SJSA1 (cell line): Measurements from ENCODE around the gene QPCTL. TPM values are rescaled to one million over a fixed set of nuclear protein-coding genes. Genes with fewer than 3 reads are reported as not detected.
"Not testable (repeated sequence)": the region's sequence is repeated elsewhere in the genome, so short reads cannot be mapped to it uniquely, and the experiment has no call there.

Source experiments
- DNase-seq, 2 experiments: peaks; one replicate each; pipeline ENCODE4 v3.0.0-alpha.2; 2015 to 2020; ENCODE audit warnings: low spot score in 2 of 2, low read depth in 1 of 2
- H3K27ac ChIP-seq: fragments of 250-450 bp; sonication (Bioruptor Pico); 2 replicates; pipeline ENCODE4 v1.5.1; 2020; ENCODE audit warnings: mild to moderate bottlenecking, moderate library complexity
- H3K27me3 ChIP-seq: fragments of 250-450 bp; sonication (Bioruptor Pico); replicated peaks from 2 replicates; pipeline ENCODE4 v1.5.1; 2020; ENCODE audit warnings: mild to moderate bottlenecking, moderate library complexity
- H3K36me3 ChIP-seq: fragments of 250-450 bp; sonication (Bioruptor Pico); 2 replicates; pipeline ENCODE4 v1.5.1; 2020; ENCODE audit warnings: mild to moderate bottlenecking
- H3K4me1 ChIP-seq: fragments of 250-450 bp; sonication (Bioruptor Pico); replicated peaks from 2 replicates; pipeline ENCODE4 v1.6.1; 2021; ENCODE audit warnings: mild to moderate bottlenecking
- H3K4me3 ChIP-seq: fragments of 250-450 bp; sonication (Bioruptor Pico); 2 replicates; pipeline ENCODE4 v1.5.1; 2020; ENCODE audit warnings: mild to moderate bottlenecking
- H3K9me3 ChIP-seq: fragments of 250-450 bp; sonication (Bioruptor Pico); replicated peaks from 2 replicates; pipeline ENCODE4 v1.5.1; 2020; ENCODE audit warnings: mild to moderate bottlenecking
- total RNA-seq: library from RNA; depleted of rRNA; stranded (reverse); fragments of >200 nt; shearing (Covaris generic); gene quantifications from 2 replicates; pipeline ENCODE4 v1.2.3, GENCODE V29; 2014

The QPCTL gene
- total RNA-seq, 1 experiment from 2014 or later: 11.6 TPM

- Histone ChIP-seq H3K36me3 (no peaks in the 10 kb centered on the region; the same call in 1 of the 2 replicates), H3K27ac (no peak overlapping the region), H3K4me3 (no peak overlapping the region), H3K9me3 (no peaks in the 10 kb centered on the region), H3K27me3 (no peaks in the 10 kb centered on the region), H3K4me1 (peaks cover 11% of the 10 kb centered on the region)
- no peak for DNase-seq
Observed at GRCh38 chr19:45663800-45664199, 28.7 kb upstream of the QPCTL start.

GRCh38 chr19:45664575-45664974 is 27.9 kb upstream of the QPCTL start:
- H3K36me3 ChIP-seq: no peaks in the 10 kb centered on the region; the same call in 1 of the 2 replicates
- H3K4me3 ChIP-seq: no peak overlapping the region

DNA sequence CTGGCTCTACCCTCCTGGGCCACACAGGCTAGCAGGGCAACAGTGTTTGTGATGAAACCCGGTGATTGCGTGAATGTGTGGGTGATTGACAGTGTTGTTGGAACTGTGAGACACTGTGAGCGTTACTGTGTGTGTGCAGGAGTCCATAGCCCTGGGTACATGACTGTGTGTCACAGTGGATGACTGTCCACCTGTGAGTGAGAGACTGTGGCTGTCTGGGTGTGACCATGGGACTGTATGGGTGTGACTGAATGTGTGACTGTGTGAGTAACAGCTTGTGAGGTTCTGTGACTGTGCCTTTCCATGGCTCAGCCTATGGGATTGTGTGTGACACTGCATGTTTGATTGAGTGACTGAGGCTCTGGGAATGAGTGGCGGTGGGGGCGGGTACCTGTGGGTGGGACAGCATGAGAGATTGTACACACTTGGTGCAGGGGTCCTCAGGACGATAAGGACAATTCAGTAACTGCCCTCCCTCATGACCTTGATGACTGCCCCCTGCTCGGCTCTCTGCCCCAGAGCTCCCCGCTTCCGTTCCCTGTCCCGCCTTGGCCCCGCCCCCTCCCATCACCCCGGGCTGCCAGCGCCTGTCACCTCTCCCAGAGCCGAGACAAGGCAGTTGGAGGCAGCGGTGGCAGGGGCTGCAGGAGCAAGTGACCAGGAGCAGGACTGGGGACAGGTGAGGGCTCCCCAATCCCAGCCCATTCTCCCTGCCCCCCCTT is 24.7 kb upstream of the QPCTL start, which contains the start of gene GIPR:
GIPR (plus strand) TSS at position 602 of the 722 bp plus-strand sequence. CDS start 1,300 bp downstream, outside the sequence.
- Histone ChIP-seq H3K27me3 (no peaks in the 10 kb centered on the region), H3K27ac (peak within 1 kb of the TSS; percentile 28; the same call in 1 of the 2 replicates), H3K36me3 (no peaks in the 10 kb centered on the region; the same call in 1 of the 2 replicates), H3K9me3 (no peaks in the 10 kb centered on the region), H3K4me1 (peaks cover 18% of the 10 kb centered on the region), H3K4me3 (peak within 1 kb of the TSS; percentile 40)
- peak; percentile 31 to 69 for DNase-seq

More at GRCh38 chr19:45664575-45664974, 27.9 kb upstream of the QPCTL start:
- Histone ChIP-seq H3K4me1 (peaks cover 18% of the 10 kb centered on the region), H3K27me3 (no peaks in the 10 kb centered on the region), H3K27ac (no peak overlapping the region), H3K9me3 (no peaks in the 10 kb centered on the region)
- DNase-seq: no peak

GRCh38 chr19:45668342-45668871 is 24.1 kb upstream of the QPCTL start:
- peak in 1 of 2 experiments; percentile 20 for DNase-seq
- Histone ChIP-seq H3K4me1 (peaks cover 18% of the 10 kb centered on the region), H3K4me3 (peak overlapping the region; percentile 40), H3K27ac (no peak overlapping the region), H3K27me3 (no peaks in the 10 kb centered on the region), H3K36me3 (no peaks in the 10 kb centered on the region; the same call in 1 of the 2 replicates), H3K9me3 (no peaks in the 10 kb centered on the region)

GRCh38 chr19:45670670-45671453 is 21.6 kb upstream of the QPCTL start:
- Histone ChIP-seq H3K4me1 (peaks cover 18% of the 10 kb centered on the region), H3K27me3 (no peaks in the 10 kb centered on the region), H3K4me3 (no peak overlapping the region), H3K36me3 (no peaks in the 10 kb centered on the region; the same call in 1 of the 2 replicates), H3K27ac (no peak overlapping the region), H3K9me3 (no peaks in the 10 kb centered on the region)
- peak in 1 of 2 experiments; percentile 72 for DNase-seq

- H3K27me3 ChIP-seq: no peaks in the 10 kb centered on the region
- H3K4me3 ChIP-seq: no peak overlapping the region
- no peaks in the 10 kb centered on the region for H3K36me3 ChIP-seq
- no peak overlapping the region for H3K27ac ChIP-seq
- H3K4me1 ChIP-seq: no peaks in the 10 kb centered on the region
- DNase-seq: no peak
- H3K9me3 ChIP-seq: no peaks in the 10 kb centered on the region
Observed at GRCh38 chr19:45674946-45675345, 17.5 kb upstream of the QPCTL start.

GRCh38 chr19:45676851-45677263 is 15.6 kb upstream of the QPCTL start:
- Histone ChIP-seq H3K4me1 (peaks cover 9% of the 10 kb centered on the region), H3K27ac (no peak overlapping the region), H3K27me3 (no peaks in the 10 kb centered on the region), H3K4me3 (no peak overlapping the region), H3K36me3 (no peaks in the 10 kb centered on the region), H3K9me3 (no peaks in the 10 kb centered on the region)
- no peak for DNase-seq

DNA sequence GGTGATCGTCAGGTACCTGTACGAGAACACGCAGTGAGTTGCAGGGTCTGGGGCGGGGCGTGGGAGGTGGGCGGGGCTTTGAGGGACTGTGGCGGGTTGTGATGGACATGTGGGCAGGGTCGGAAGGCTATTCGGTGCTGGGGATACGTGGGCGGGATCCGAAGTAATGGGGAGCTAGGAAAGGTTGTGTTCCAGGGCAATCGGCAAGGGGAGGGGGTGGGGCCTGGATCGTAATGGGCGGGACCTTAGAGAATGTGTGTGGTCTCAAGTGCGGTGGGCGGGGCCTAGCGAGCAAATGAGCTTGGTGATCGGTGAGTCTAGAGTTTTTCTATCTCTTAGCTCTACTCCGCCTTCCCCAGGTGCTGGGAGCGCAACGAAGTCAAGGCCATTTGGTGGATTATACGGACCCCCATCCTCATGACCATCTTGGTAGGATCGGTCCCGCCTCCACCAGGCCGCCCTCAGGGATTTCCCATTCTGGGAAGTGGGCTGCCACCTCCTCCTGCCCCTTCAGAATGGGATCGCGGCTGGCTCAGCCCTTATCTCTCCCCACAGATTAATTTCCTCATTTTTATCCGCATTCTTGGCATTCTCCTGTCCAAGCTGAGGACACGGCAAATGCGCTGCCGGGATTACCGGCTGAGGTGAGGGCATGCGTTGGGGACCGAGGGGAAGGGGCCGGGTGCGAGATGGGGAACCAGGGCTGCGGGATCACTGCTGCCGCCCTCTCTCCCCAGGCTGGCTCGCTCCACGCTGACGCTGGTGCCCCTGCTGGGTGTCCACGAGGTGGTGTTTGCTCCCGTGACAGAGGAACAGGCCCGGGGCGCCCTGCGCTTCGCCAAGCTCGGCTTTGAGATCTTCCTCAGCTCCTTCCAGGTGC is 14.9 kb upstream of the QPCTL start:
- peak in 1 of 2 experiments; percentile 56 for DNase-seq
- H3K4me3 ChIP-seq: no peak overlapping the region

DNA sequence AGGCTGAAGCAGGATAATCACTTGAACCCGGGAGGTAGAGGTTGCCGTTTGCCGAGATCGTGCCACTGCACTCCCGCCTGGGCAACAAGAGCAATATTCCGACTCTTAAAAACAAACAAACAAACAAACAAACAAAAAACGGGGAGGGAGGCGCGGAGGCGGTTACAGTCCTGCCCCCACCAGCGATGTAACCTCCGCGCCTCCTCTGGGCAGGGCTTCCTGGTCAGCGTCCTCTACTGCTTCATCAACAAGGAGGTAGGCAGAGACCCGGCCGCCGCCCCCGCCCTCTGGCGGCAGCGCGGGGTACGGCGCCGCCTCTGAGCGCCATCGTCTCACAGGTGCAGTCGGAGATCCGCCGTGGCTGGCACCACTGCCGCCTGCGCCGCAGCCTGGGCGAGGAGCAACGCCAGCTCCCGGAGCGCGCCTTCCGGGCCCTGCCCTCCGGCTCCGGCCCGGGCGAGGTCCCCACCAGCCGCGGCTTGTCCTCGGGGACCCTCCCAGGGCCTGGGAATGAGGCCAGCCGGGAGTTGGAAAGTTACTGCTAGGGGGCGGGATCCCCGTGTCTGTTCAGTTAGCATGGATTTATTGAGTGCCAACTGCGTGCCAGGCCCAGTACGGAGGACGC is 11.0 kb upstream of the QPCTL start:
- peak overlapping the region; percentile 22 for H3K4me3 ChIP-seq
- no peaks in the 10 kb centered on the region for H3K9me3 ChIP-seq
- H3K27ac ChIP-seq: no peak overlapping the region
- peak; percentile 81 to 84 for DNase-seq
- H3K36me3 ChIP-seq: peaks cover 17% of the 10 kb centered on the region
- H3K27me3 ChIP-seq: no peaks in the 10 kb centered on the region
- peaks cover 9% of the 10 kb centered on the region for H3K4me1 ChIP-seq

More for the DNA sequence above, 14.9 kb upstream of the QPCTL start:
- Histone ChIP-seq H3K4me1 (peaks cover 9% of the 10 kb centered on the region), H3K27me3 (no peaks in the 10 kb centered on the region), H3K9me3 (no peaks in the 10 kb centered on the region), H3K27ac (no peak overlapping the region), H3K36me3 (no peaks in the 10 kb centered on the region)

DNA sequence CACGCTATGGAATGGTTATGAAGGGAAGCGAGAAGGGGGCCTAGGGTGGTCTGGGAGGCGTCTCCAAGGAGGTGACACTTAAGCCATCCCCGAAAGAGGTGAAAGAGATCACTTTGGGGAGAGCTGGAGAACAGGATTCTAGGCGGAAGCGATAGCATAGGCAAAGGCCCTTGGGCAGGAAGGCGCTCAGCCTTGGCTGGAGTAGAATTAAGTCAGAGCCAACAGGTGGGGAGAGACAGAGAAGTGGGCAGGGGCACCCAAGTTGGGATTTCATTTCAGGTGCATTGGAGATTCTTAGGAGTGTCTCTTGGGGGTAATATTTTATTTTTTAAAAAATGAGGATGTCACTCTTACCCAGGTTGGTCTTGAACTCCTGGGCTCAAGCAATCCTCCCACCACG is 10.3 kb upstream of the QPCTL start:
- Histone ChIP-seq H3K27ac (no peak overlapping the region), H3K9me3 (no peaks in the 10 kb centered on the region), H3K4me3 (no peak overlapping the region), H3K36me3 (peaks cover 23% of the 10 kb centered on the region), H3K4me1 (peaks cover 9% of the 10 kb centered on the region), H3K27me3 (no peaks in the 10 kb centered on the region)
- no peak for DNase-seq

GRCh38 chr19:45682908-45683307 is 9.6 kb upstream of the QPCTL start:
- H3K36me3 ChIP-seq: peaks cover 31% of the 10 kb centered on the region
- no peaks in the 10 kb centered on the region for H3K27me3 ChIP-seq
- no peak overlapping the region for H3K27ac ChIP-seq
- DNase-seq: no peak
- H3K9me3 ChIP-seq: no peaks in the 10 kb centered on the region
- peaks cover 9% of the 10 kb centered on the region for H3K4me1 ChIP-seq
- H3K4me3 ChIP-seq: no peak overlapping the region

DNA sequence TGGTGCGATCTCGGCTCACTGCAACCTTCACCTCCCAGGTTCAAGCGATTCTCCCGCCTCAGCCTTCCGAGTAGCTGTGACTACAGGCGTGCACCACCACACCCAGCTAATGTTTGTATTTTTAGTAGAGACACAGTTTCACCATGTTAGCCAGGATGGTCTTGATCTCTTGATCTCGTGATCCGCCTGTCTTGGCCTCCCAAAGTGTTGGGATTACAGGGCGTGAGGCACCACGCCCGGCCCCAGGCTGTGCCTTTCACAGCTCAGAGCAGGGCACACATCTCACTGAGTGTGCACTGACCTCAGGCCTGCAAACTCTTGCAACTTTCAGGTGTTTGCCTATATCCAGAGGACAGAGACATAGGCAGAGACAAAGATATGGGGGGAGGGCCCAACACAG is 7.4 kb upstream of the QPCTL start:
- DNase-seq, H3K27ac ChIP-seq, H3K4me3 ChIP-seq, H3K27me3 ChIP-seq, H3K4me1 ChIP-seq, H3K9me3 ChIP-seq: not testable (repeated sequence)
- H3K36me3 ChIP-seq: peaks cover 48% of the 10 kb centered on the region

DNA sequence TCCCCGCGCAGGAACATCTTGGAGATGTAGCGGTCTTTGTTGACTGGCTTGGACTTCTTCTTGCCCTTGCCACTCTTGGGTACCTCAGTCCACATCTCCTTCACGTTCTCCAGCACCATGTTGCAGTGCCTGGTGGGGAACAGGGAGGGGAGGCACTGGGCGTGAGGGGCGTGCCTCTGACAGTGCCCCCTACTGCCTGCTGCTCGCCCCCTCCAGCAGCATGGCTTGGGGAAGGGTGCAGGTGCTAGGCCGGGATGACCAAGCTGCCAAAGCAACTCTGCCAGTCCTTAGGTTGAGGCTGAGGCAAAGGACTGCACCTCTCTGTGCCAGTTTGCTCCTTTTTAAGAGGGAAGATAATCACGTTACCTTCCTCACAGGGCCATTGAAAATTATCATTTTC is 4.9 kb upstream of the QPCTL start:
- peaks cover 48% of the 10 kb centered on the region for H3K36me3 ChIP-seq
- no peaks in the 10 kb centered on the region for H3K9me3 ChIP-seq

More for the DNA sequence above, 4.9 kb upstream of the QPCTL start:
- no peak overlapping the region for H3K4me3 ChIP-seq
- H3K27me3 ChIP-seq: no peaks in the 10 kb centered on the region
- H3K4me1 ChIP-seq: peaks cover 4% of the 10 kb centered on the region; the same call in 1 of the 2 replicates
- H3K27ac ChIP-seq: no peak overlapping the region
- DNase-seq: no peak
